Epithelial cell of esophagus (primary cell): ENCODE results near the gene PTPRN2.

Experiments
- DNase-seq: peaks from one replicate; pipeline ENCODE4 v3.0.0; 2010; ENCODE audit warnings: low read depth
- H3K4me3 ChIP-seq: 2 replicates; pipeline ENCODE4 v1.5.1; 2011; ENCODE audit warnings: mild to moderate bottlenecking, low read length, control low read depth
- TF ChIP-seq, protein P1 (sequence below): IDR thresholded peaks from 2 replicates; pipeline ENCODE4 v1.5.1; 2011; ENCODE audit warnings: low read depth, mild to moderate bottlenecking, low read length, control low read depth, inconsistent platforms; ENCODE audit not compliant: insufficient read depth; ENCODE audit errors: missing control alignments

The PTPRN2 gene

DNA sequence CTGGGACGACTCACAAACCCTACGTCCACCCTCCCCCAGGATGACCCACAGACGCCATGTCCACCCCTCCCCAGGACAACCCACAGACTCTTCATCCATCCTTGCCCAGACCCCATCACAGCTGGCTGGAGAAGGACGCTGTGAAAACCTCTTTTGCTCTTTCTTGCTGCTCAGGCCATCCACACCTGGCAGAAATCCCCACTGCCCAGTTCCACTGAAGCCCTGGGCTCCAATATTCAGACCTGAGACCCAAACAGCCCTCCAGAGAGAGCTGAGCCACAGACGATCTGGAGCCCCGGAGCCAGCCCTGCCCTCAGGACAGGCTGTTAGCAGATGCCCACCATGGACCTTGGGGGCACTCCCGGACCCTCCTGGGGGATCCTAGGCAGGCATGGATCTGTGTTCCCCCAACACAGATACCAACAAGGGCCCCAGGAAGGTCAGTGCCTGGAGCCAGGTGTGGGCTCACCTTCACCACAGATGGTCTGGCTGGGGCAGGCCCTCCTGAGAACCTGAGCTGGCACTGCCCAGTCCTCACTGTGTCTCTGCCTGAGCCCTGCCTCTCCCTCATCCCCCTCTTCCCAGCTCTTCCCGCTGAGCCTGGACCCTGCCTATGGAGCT, 226.2 kb downstream of the PTPRN2 start:
- H3K4me3 ChIP-seq, result no peak overlapping the region
- DNase-seq, result no peak
- TF ChIP-seq, protein P1, sequence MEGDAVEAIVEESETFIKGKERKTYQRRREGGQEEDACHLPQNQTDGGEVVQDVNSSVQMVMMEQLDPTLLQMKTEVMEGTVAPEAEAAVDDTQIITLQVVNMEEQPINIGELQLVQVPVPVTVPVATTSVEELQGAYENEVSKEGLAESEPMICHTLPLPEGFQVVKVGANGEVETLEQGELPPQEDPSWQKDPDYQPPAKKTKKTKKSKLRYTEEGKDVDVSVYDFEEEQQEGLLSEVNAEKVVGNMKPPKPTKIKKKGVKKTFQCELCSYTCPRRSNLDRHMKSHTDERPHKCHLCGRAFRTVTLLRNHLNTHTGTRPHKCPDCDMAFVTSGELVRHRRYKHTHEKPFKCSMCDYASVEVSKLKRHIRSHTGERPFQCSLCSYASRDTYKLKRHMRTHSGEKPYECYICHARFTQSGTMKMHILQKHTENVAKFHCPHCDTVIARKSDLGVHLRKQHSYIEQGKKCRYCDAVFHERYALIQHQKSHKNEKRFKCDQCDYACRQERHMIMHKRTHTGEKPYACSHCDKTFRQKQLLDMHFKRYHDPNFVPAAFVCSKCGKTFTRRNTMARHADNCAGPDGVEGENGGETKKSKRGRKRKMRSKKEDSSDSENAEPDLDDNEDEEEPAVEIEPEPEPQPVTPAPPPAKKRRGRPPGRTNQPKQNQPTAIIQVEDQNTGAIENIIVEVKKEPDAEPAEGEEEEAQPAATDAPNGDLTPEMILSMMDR, result no peak

DNA sequence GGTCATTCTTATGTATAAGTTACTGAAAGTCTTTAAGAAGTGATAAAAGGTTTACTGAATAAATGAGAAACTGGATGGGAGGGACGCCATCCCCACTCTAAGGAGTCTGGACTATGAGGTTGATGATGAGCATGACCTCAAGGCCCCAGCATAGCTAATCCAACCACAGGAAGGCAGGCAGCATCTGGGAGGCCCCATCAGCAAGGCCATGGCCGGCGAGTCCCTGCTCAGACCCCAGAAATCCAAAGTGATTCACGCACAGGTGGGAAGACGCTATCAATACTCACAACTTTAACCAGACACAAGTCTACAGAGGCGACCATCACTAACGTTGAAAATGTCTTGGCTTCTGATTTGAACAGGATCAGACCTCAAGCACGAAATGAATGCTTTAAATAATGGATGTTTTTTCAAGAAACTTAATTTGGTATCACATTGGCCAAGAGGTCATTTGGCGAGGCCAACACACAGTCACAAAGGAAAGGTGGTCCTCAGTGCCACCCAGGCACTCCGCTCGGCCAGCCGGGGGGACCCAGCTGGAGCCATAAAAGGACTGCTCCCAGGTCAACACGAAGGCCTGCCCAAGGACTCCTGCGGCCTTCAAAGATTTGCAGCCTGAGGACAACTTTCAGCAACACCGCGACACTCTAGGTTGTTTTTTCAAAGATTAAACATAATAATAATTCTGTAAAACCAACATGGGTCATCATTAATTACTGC, 228.5 kb downstream of the PTPRN2 start:
- no peak overlapping the region for H3K4me3 ChIP-seq
- no peak for DNase-seq
- TF ChIP-seq, protein P1, result no peak

DNA sequence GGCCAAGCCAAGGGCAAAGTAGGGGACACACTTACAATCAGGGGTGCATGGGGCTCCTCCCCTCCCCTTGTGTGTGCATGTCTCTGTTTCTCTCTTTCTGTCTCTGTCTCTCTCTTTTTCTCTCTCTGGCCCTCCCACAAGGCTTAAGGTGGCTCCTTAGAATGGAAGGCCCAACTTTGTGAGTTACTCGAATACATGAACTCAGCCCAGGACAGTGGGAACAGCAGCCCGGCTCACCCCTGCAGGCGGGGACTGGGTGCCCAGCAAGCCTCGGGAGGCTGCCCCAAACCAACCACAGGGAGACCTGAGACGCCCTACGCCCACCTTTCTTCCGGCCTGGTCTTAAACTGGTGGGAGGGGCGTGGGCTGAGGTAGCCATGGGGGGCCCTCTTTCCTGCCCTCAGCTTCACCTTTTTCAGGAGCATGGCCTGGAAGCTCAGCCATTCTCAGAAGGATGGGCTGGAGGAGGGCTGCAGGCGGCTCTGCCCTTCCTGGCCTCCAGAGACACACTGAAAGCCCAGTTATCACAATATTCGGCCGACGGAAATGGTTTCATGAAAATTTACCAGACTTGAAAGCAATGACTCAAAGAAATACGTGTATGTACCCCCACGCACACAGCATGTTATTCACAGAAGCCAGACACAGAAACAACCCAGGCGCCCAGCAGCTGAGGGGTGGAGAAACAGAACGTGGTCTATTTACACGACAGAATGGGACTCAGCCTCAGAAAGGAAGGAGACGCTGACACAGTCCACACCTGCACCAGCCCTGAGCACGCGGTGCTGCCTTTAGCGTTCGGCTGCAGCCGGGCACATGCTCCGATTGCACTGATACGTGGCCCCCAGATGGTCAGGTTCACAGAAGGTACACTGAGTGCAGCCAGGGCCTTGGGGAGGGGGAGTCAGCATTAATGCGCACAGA, 229.5 kb downstream of the PTPRN2 start:
- no peak overlapping the region for H3K4me3 ChIP-seq
- no peak for DNase-seq
- TF ChIP-seq, protein P1, result no peak

DNA sequence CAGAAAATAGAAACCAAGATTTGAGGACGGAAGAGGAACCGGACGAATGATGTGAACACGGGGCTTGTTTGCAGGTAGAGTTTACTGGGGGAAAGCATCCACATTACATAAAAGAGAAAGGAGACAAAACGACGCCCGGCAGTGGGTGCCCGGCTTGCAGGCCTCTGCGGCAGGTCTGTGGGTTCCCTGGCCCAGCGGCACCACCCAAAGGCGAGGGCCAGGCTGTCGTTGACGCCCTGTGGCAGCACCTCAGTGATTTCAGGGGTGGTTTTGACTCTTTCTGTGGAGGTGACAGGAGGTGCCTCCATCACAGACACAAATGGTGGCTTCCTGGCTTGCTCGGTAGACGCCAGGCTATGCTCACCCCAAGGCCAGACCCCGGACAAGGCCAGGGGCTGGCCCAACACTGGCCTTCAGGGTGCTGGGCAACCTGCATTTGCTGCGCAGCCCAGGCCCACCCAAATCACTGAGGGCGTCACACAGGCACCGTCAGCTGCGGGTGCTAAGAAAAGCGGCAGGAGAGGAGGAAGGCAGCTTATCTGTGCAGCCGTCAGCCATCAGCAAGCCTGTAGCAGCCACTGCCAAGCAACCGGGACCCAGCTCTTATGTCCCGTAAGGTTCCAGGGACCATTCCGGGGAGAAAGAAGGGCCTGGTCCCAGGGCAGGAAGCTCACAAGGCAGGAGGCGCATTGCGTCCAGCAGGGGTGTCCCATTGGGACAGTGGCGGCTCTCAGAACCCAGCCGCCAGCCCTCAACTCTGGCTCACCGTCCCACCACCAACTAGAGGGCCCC, 230.3 kb downstream of the PTPRN2 start:
- no peak overlapping the region for H3K4me3 ChIP-seq
- TF ChIP-seq, protein P1, result no peak
- no peak for DNase-seq

DNA sequence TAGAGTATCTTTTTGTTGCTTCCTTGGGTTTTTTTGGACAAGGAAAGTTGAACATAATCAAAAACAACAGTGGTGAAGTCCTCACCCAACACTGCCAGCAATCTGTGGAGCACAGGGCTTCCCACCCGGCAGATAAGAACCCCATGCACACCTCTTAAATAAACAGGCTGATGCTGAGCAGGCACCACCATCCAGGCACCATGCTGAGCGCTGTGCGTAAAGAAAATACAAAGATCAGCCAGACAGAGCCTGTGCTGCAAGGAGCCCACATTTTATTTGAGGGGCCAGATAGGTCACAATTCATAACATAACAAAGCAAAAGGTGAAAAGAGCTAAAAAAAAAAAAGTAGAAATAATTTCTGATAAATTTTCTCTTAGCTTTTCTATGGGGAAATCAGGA, 231.2 kb downstream of the PTPRN2 start:
- TF ChIP-seq, protein P1, result no peak
- no peak for DNase-seq
- H3K4me3 ChIP-seq, result no peak overlapping the region

DNA sequence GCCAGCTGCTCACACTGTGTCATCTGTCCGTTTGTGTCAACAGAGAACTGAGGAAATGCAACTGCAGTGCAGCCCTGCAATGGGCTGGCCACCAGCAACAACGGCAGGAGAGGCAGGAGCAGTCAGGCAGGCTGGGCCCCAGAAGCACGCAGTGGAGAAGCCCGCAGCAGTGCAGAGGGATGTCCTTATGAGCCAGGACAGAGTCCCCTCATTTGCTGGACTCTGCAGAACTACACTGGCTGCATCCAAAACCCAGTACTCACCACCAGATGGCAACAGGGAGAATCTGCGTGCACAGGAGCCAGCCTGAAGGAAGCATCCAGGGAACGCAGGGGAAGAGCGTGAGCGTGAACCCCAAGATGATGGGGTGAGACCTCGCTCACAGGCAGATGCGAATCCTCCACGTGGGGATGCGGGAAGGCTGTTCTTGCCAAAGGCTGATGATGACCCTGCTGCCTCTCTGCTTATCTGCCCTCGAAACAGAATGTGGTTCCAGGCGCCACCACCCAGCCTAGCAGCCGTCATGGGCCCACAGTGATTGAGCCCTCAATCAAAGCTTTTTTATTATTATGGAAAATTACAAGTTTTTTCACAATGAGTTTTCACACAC, 232.1 kb downstream of the PTPRN2 start:
- no peak overlapping the region for H3K4me3 ChIP-seq
- DNase-seq, result peak; percentile 29
- TF ChIP-seq, protein P1, result peak; percentile 16
